HG03139 (cell line): ENCODE measurements around the gene DUSP3.
"Not testable (repeated sequence)": the region's sequence is repeated elsewhere in the genome, so short reads cannot be mapped to it uniquely, and the experiment has no call there.

Source experiments
- ATAC-seq: cut with Tn5 transposase; IDR thresholded peaks from one replicate; pipeline ENCODE4 v1.9.1; 2021; ENCODE audit not compliant: unreplicated experiment

DUSP3 gene

GRCh38 chr17:43801844-43802243 is 23.1 kb upstream of the DUSP3 start:
- ATAC-seq: no peak

- ATAC-seq: no peak
Measured at GRCh38 chr17:43800736-43801135, 22.0 kb upstream of the DUSP3 start.

GRCh38 chr17:43799047-43799446 is 20.3 kb upstream of the DUSP3 start:
- ATAC-seq: no peak

- not testable (repeated sequence) for ATAC-seq
Measured at GRCh38 chr17:43798024-43798423, 19.2 kb upstream of the DUSP3 start.

- not testable (repeated sequence) for ATAC-seq
Measured at GRCh38 chr17:43792668-43793067, 13.9 kb upstream of the DUSP3 start.

- no peak for ATAC-seq
Measured at GRCh38 chr17:43791589-43791988, 12.8 kb upstream of the DUSP3 start.

- no peak for ATAC-seq
Measured at GRCh38 chr17:43790311-43790940, 11.6 kb upstream of the DUSP3 start.

GRCh38 chr17:43789482-43789881 is 10.7 kb upstream of the DUSP3 start:
- no peak for ATAC-seq

- no peak for ATAC-seq
Measured at GRCh38 chr17:43788540-43788939, 9.8 kb upstream of the DUSP3 start.

GRCh38 chr17:43787728-43788127 is 9.0 kb upstream of the DUSP3 start:
- no peak for ATAC-seq

- no peak for ATAC-seq
Measured at GRCh38 chr17:43784628-43785101, 5.9 kb upstream of the DUSP3 start.

GRCh38 chr17:43784068-43784467 is 5.3 kb upstream of the DUSP3 start:
- ATAC-seq: no peak

GRCh38 chr17:43782913-43783680 is 4.3 kb upstream of the DUSP3 start:
- no peak for ATAC-seq

- no peak for ATAC-seq
Measured at GRCh38 chr17:43780135-43780534, 1.4 kb upstream of the DUSP3 start, which contains the start of gene CFAP97D1. CFAP97D1 (plus strand) TSS chr17:43780435; CDS start chr17:43780463, 28 bp downstream.

GRCh38 chr17:43779145-43780125 is 658 bp upstream of the DUSP3 start:
- no peak for ATAC-seq

- ATAC-seq: no peak
Measured at GRCh38 chr17:43774304-43775250, 4.2 kb downstream of the DUSP3 start.

- no peak for ATAC-seq
Measured at GRCh38 chr17:43772877-43773648, 5.7 kb downstream of the DUSP3 start.

- no peak for ATAC-seq
Measured at GRCh38 chr17:43771463-43771862, 7.3 kb downstream of the DUSP3 start.

- ATAC-seq: no peak
Measured at GRCh38 chr17:43770957-43771356, 7.8 kb downstream of the DUSP3 start.
